Testis (tissue), 3 donors: Measurements from ENCODE around the gene ULK4. TPM values are rescaled to one million over a fixed set of nuclear protein-coding genes. Genes with fewer than 3 reads are reported as not detected.
"Not testable (repeated sequence)": the region's sequence is repeated elsewhere in the genome, so short reads cannot be mapped to it uniquely, and the experiment has no call there.

Source experiments
- DNase-seq: peaks from one replicate; pipeline ENCODE4 v3.0.0-alpha.2; 2019
- H3K27ac ChIP-seq, 2 donors: fragments of 200-600 bp; sonication (generic); one replicate each; pipeline ENCODE4 v1.5.1; 2019
- H3K27me3 ChIP-seq: fragments of 200-600 bp; sonication (generic); one replicate; pipeline ENCODE4 v1.5.1; 2019
- H3K36me3 ChIP-seq: fragments of 200-600 bp; sonication (generic); one replicate; pipeline ENCODE4 v1.5.1; 2017; ENCODE audit warnings: low read depth; ENCODE audit errors: missing control alignments
- H3K4me1 ChIP-seq: fragments of 200-600 bp; sonication (generic); one replicate; pipeline ENCODE4 v1.5.1; 2019
- H3K4me3 ChIP-seq, 2 donors: fragments of 200-600 bp; sonication (generic); one replicate each; pipeline ENCODE4 v1.5.1; 2017 to 2019
- H3K9me3 ChIP-seq: fragments of 200-600 bp; sonication (generic); one replicate; pipeline ENCODE4 v1.5.1; 2017
- CTCF ChIP-seq, 3 experiments: fragments of 450-650 bp in 2 of 3; fragments of 200-600 bp in 1 of 3; sonication (generic) in 1 of 3; IDR thresholded peaks; one replicate each; pipeline ENCODE4 v1.5.1; 2016 to 2019; ENCODE audit warnings: antibody characterized with exemption in 3 of 3, mild to moderate bottlenecking in 2 of 3, moderate library complexity in 1 of 3
- POLR2A ChIP-seq: fragments of 450-650 bp; IDR thresholded peaks from one replicate; pipeline ENCODE4 v1.6.1; 2017; ENCODE audit warnings: antibody characterized with exemption, mild to moderate bottlenecking, moderate library complexity
- WGBS, 2 donors: methylation state at CpG; one replicate each; pipeline ENCODE4 v1.1.5; 2018; 5-methylcytosine and 5-hydroxymethylcytosine counted together
- intact Hi-C: fragments of 100-400 bp; cut with DNase I; formaldehyde crosslinking; loops from one replicate; pipeline ENCODE4 v1.15.1; 2023; ENCODE audit warnings: low total_unique reads
- polyA plus RNA-seq: library from polyadenylated mRNA; stranded (reverse); fragments of 350-450 nt; fragmentation: Illumina TruSeq; extraction: RNeasy Lipid Tissue Mini Kit (QIAGEN cat#74804); gene quantifications from one replicate; pipeline ENCODE4 v1.2.3, GENCODE V29; 2014; ENCODE audit warnings: low read depth, low replicate concordance; ENCODE audit not compliant: insufficient read depth
- total RNA-seq, 2 donors: library from RNA; depleted of rRNA; stranded (reverse); fragments of >200 nt; gene quantifications; one replicate each; pipeline ENCODE4 v1.2.3, GENCODE V29; 2016

Gene ULK4
- total and polyA plus RNA-seq, 3 donors from 2014 or later: 45.7 to 91.6 (median 47.4) TPM

GRCh38 chr3:41288785-41289184, 673.1 kb downstream of the ULK4 start:
- intact Hi-C loops: no loop called here
- WGBS, 2 donors: 89 to 92% methylated on average over 8 of the region's 8 CpGs
- no peaks in the 10 kb centered on the region for H3K36me3 ChIP-seq
- no peak overlapping the region for H3K27ac ChIP-seq
- no peaks in the 10 kb centered on the region for H3K4me1 ChIP-seq
- DNase-seq: no peak
- TF ChIP-seq POLR2A: no peak
- TF ChIP-seq CTCF (IDR thresholded peaks at IDR 0.05): no peak
- no peaks in the 10 kb centered on the region for H3K27me3 ChIP-seq
- H3K4me3 ChIP-seq: no peak overlapping the region
- no peaks in the 10 kb centered on the region for H3K9me3 ChIP-seq

- no peaks in the 10 kb centered on the region for H3K9me3 ChIP-seq
- no peak for DNase-seq
- no peaks in the 10 kb centered on the region for H3K27me3 ChIP-seq
- no peaks in the 10 kb centered on the region for H3K4me1 ChIP-seq
- no peak overlapping the region for H3K4me3 ChIP-seq
- intact Hi-C loops: no loop called here
- H3K36me3 ChIP-seq: no peaks in the 10 kb centered on the region
- H3K27ac ChIP-seq: no peak overlapping the region
- 87 to 88% methylated on average over 6 of the region's 6 CpGs for WGBS, 2 donors
- TF ChIP-seq CTCF (IDR thresholded peaks at IDR 0.05) (no peak), POLR2A (no peak)
Observed at GRCh38 chr3:41286305-41286704, 675.6 kb downstream of the ULK4 start.

- H3K27ac ChIP-seq, H3K4me3 ChIP-seq, DNase-seq, H3K4me1 ChIP-seq, H3K27me3 ChIP-seq, H3K9me3 ChIP-seq, H3K36me3 ChIP-seq, intact Hi-C loops: not testable (repeated sequence)
- whole genome bisulfite sequencing, 2 donors: 90 to 92% methylated on average over 3 of the region's 3 CpGs
Observed at GRCh38 chr3:41284934-41285333, 677.0 kb downstream of the ULK4 start.

GRCh38 chr3:41277790-41278465, 684.0 kb downstream of the ULK4 start:
- no peak overlapping the region for H3K27ac ChIP-seq
- no peaks in the 10 kb centered on the region for H3K36me3 ChIP-seq
- H3K9me3 ChIP-seq: no peaks in the 10 kb centered on the region
- TF ChIP-seq POLR2A (no peak), CTCF (IDR thresholded peaks at IDR 0.05) (no peak)
- H3K27me3 ChIP-seq: no peaks in the 10 kb centered on the region
- no peaks in the 10 kb centered on the region for H3K4me1 ChIP-seq
- intact Hi-C loops: no loop called here
- no peak for DNase-seq
- no peak overlapping the region for H3K4me3 ChIP-seq
- 79 to 97% methylated on average over 6 to 16 of the region's 16 CpGs for WGBS, 2 donors

GRCh38 chr3:41276191-41276590, 685.7 kb downstream of the ULK4 start:
- H3K4me1 ChIP-seq: no peaks in the 10 kb centered on the region
- intact Hi-C loops: no loop called here
- 83 to 86% methylated on average over 4 of the region's 4 CpGs for WGBS, 2 donors
- no peak overlapping the region for H3K4me3 ChIP-seq
- no peaks in the 10 kb centered on the region for H3K9me3 ChIP-seq
- no peaks in the 10 kb centered on the region for H3K36me3 ChIP-seq
- no peak overlapping the region for H3K27ac ChIP-seq
- no peaks in the 10 kb centered on the region for H3K27me3 ChIP-seq
- TF ChIP-seq POLR2A (no peak), CTCF (IDR thresholded peaks at IDR 0.05) (no peak)
- DNase-seq: no peak
